Measurements from ENCODE around the gene IGFBP5.

Gene IGFBP5

GRCh38 chr2:216695401-216695821, at the start of gene IGFBP5:
Gene IGFBP5 (minus strand): TSS chr2:216695549. CDS start chr2:216694775, 774 bp downstream.
- Histone ChIP-seq H3K9me3 (ENCODE audit: insufficient read depth, low read depth, low read length) (no peaks in the 10 kb centered on the region), H3K27me3 (ENCODE audit: insufficient read depth, low read length) (peaks cover 44% of the 10 kb centered on the region), H3K36me3 (ENCODE audit: insufficient read depth, low read depth, low read length) (no peaks in the 10 kb centered on the region), H3K4me1 (ENCODE audit: insufficient read depth, low read length) (peaks cover 17% of the 10 kb centered on the region), H3K9ac (ENCODE audit: low read depth, low read length) (peak within 1 kb of the TSS; percentile 55; the same call in 1 of the 2 replicates), H3K4me3 (ENCODE audit: low read length) (peak within 1 kb of the TSS; percentile 82), H3K27ac (ENCODE audit: low read length) (no peak within 1 kb of the TSS)

GRCh38 chr2:216743781-216744180, 48.4 kb upstream of the IGFBP5 start:
- Histone ChIP-seq H3K4me1 (ENCODE audit: insufficient read depth, low read length) (no peaks in the 10 kb centered on the region), H3K36me3 (ENCODE audit: insufficient read depth, low read depth, low read length) (no peaks in the 10 kb centered on the region), H3K9ac (ENCODE audit: low read depth, low read length) (no peak overlapping the region), H3K4me3 (ENCODE audit: low read length) (no peak overlapping the region), H3K9me3 (ENCODE audit: insufficient read depth, low read depth, low read length) (no peaks in the 10 kb centered on the region), H3K27ac (ENCODE audit: low read length) (no peak overlapping the region), H3K27me3 (ENCODE audit: insufficient read depth, low read length) (no peaks in the 10 kb centered on the region)

GRCh38 chr2:216742411-216742810, 47.1 kb upstream of the IGFBP5 start:
- H3K9me3 ChIP-seq (ENCODE audit: insufficient read depth, low read depth, low read length), result no peaks in the 10 kb centered on the region
- H3K27me3 ChIP-seq (ENCODE audit: insufficient read depth, low read length), result no peaks in the 10 kb centered on the region
- no peak overlapping the region for H3K4me3 ChIP-seq (ENCODE audit: low read length)
- H3K36me3 ChIP-seq (ENCODE audit: insufficient read depth, low read depth, low read length), result no peaks in the 10 kb centered on the region
- no peaks in the 10 kb centered on the region for H3K4me1 ChIP-seq (ENCODE audit: insufficient read depth, low read length)
- no peak overlapping the region for H3K27ac ChIP-seq (ENCODE audit: low read length)
- H3K9ac ChIP-seq (ENCODE audit: low read depth, low read length), result no peak overlapping the region

GRCh38 chr2:216741223-216741593, 45.9 kb upstream of the IGFBP5 start:
- Histone ChIP-seq H3K9me3 (ENCODE audit: insufficient read depth, low read depth, low read length) (no peaks in the 10 kb centered on the region), H3K9ac (ENCODE audit: low read depth, low read length) (no peak overlapping the region), H3K27me3 (ENCODE audit: insufficient read depth, low read length) (no peaks in the 10 kb centered on the region), H3K4me3 (ENCODE audit: low read length) (no peak overlapping the region), H3K27ac (ENCODE audit: low read length) (no peak overlapping the region), H3K4me1 (ENCODE audit: insufficient read depth, low read length) (no peaks in the 10 kb centered on the region), H3K36me3 (ENCODE audit: insufficient read depth, low read depth, low read length) (no peaks in the 10 kb centered on the region)

- no peaks in the 10 kb centered on the region for H3K4me1 ChIP-seq (ENCODE audit: insufficient read depth, low read length)
- no peaks in the 10 kb centered on the region for H3K27me3 ChIP-seq (ENCODE audit: insufficient read depth, low read length)
- H3K9me3 ChIP-seq (ENCODE audit: insufficient read depth, low read depth, low read length), result no peaks in the 10 kb centered on the region
- H3K9ac ChIP-seq (ENCODE audit: low read depth, low read length), result no peak overlapping the region
- no peak overlapping the region for H3K4me3 ChIP-seq (ENCODE audit: low read length)
- H3K36me3 ChIP-seq (ENCODE audit: insufficient read depth, low read depth, low read length), result no peaks in the 10 kb centered on the region
- no peak overlapping the region for H3K27ac ChIP-seq (ENCODE audit: low read length)
Observed at GRCh38 chr2:216740557-216741222, 45.3 kb upstream of the IGFBP5 start.

GRCh38 chr2:216739035-216739434, 43.7 kb upstream of the IGFBP5 start:
- Histone ChIP-seq H3K4me1 (ENCODE audit: insufficient read depth, low read length) (no peaks in the 10 kb centered on the region), H3K27me3 (ENCODE audit: insufficient read depth, low read length) (no peaks in the 10 kb centered on the region), H3K36me3 (ENCODE audit: insufficient read depth, low read depth, low read length) (no peaks in the 10 kb centered on the region), H3K9me3 (ENCODE audit: insufficient read depth, low read depth, low read length) (no peaks in the 10 kb centered on the region), H3K27ac (ENCODE audit: low read length) (no peak overlapping the region), H3K4me3 (ENCODE audit: low read length) (no peak overlapping the region), H3K9ac (ENCODE audit: low read depth, low read length) (no peak overlapping the region)

GRCh38 chr2:216737676-216738075, 42.3 kb upstream of the IGFBP5 start:
- Histone ChIP-seq H3K4me1 (ENCODE audit: insufficient read depth, low read length) (no peaks in the 10 kb centered on the region), H3K27ac (ENCODE audit: low read length) (no peak overlapping the region), H3K4me3 (ENCODE audit: low read length) (no peak overlapping the region), H3K27me3 (ENCODE audit: insufficient read depth, low read length) (no peaks in the 10 kb centered on the region), H3K9me3 (ENCODE audit: insufficient read depth, low read depth, low read length) (no peaks in the 10 kb centered on the region), H3K9ac (ENCODE audit: low read depth, low read length) (no peak overlapping the region), H3K36me3 (ENCODE audit: insufficient read depth, low read depth, low read length) (no peaks in the 10 kb centered on the region)

GRCh38 chr2:216736326-216736725, 41.0 kb upstream of the IGFBP5 start:
- H3K27me3 ChIP-seq (ENCODE audit: insufficient read depth, low read length), result no peaks in the 10 kb centered on the region
- no peak overlapping the region for H3K9ac ChIP-seq (ENCODE audit: low read depth, low read length)
- H3K9me3 ChIP-seq (ENCODE audit: insufficient read depth, low read depth, low read length), result no peaks in the 10 kb centered on the region
- H3K36me3 ChIP-seq (ENCODE audit: insufficient read depth, low read depth, low read length), result no peaks in the 10 kb centered on the region
- H3K4me3 ChIP-seq (ENCODE audit: low read length), result no peak overlapping the region
- H3K4me1 ChIP-seq (ENCODE audit: insufficient read depth, low read length), result no peaks in the 10 kb centered on the region
- no peak overlapping the region for H3K27ac ChIP-seq (ENCODE audit: low read length)

- H3K4me1 ChIP-seq (ENCODE audit: insufficient read depth, low read length), result no peaks in the 10 kb centered on the region
- no peak overlapping the region for H3K9ac ChIP-seq (ENCODE audit: low read depth, low read length)
- no peak overlapping the region for H3K4me3 ChIP-seq (ENCODE audit: low read length)
- no peaks in the 10 kb centered on the region for H3K27me3 ChIP-seq (ENCODE audit: insufficient read depth, low read length)
- H3K27ac ChIP-seq (ENCODE audit: low read length), result no peak overlapping the region
- no peaks in the 10 kb centered on the region for H3K36me3 ChIP-seq (ENCODE audit: insufficient read depth, low read depth, low read length)
- H3K9me3 ChIP-seq (ENCODE audit: insufficient read depth, low read depth, low read length), result no peaks in the 10 kb centered on the region
Observed at GRCh38 chr2:216735668-216736067, 40.3 kb upstream of the IGFBP5 start.

GRCh38 chr2:216735086-216735485, 39.7 kb upstream of the IGFBP5 start:
- H3K9me3 ChIP-seq (ENCODE audit: insufficient read depth, low read depth, low read length), result no peaks in the 10 kb centered on the region
- no peaks in the 10 kb centered on the region for H3K4me1 ChIP-seq (ENCODE audit: insufficient read depth, low read length)
- H3K36me3 ChIP-seq (ENCODE audit: insufficient read depth, low read depth, low read length), result no peaks in the 10 kb centered on the region
- no peak overlapping the region for H3K4me3 ChIP-seq (ENCODE audit: low read length)
- H3K27me3 ChIP-seq (ENCODE audit: insufficient read depth, low read length), result no peaks in the 10 kb centered on the region
- no peak overlapping the region for H3K27ac ChIP-seq (ENCODE audit: low read length)
- no peak overlapping the region for H3K9ac ChIP-seq (ENCODE audit: low read depth, low read length)

GRCh38 chr2:216733046-216733445, 37.7 kb upstream of the IGFBP5 start:
- Histone ChIP-seq H3K4me3 (ENCODE audit: low read length) (no peak overlapping the region), H3K9ac (ENCODE audit: low read depth, low read length) (no peak overlapping the region), H3K9me3 (ENCODE audit: insufficient read depth, low read depth, low read length) (no peaks in the 10 kb centered on the region), H3K36me3 (ENCODE audit: insufficient read depth, low read depth, low read length) (no peaks in the 10 kb centered on the region), H3K4me1 (ENCODE audit: insufficient read depth, low read length) (no peaks in the 10 kb centered on the region), H3K27me3 (ENCODE audit: insufficient read depth, low read length) (no peaks in the 10 kb centered on the region), H3K27ac (ENCODE audit: low read length) (no peak overlapping the region)

GRCh38 chr2:216732334-216732733, 37.0 kb upstream of the IGFBP5 start:
- H3K36me3 ChIP-seq (ENCODE audit: insufficient read depth, low read depth, low read length), result no peaks in the 10 kb centered on the region
- H3K4me3 ChIP-seq (ENCODE audit: low read length), result no peak overlapping the region
- no peaks in the 10 kb centered on the region for H3K27me3 ChIP-seq (ENCODE audit: insufficient read depth, low read length)
- H3K9ac ChIP-seq (ENCODE audit: low read depth, low read length), result no peak overlapping the region
- H3K9me3 ChIP-seq (ENCODE audit: insufficient read depth, low read depth, low read length), result no peaks in the 10 kb centered on the region
- H3K4me1 ChIP-seq (ENCODE audit: insufficient read depth, low read length), result no peaks in the 10 kb centered on the region
- H3K27ac ChIP-seq (ENCODE audit: low read length), result no peak overlapping the region

Data from iPS-20b (cell line).